Measurements from ENCODE around the gene DDX11.
"Not testable (repeated sequence)": the region's sequence is repeated elsewhere in the genome, so short reads cannot be mapped to it uniquely, and the experiment has no call there.

Gene DDX11

DNA sequence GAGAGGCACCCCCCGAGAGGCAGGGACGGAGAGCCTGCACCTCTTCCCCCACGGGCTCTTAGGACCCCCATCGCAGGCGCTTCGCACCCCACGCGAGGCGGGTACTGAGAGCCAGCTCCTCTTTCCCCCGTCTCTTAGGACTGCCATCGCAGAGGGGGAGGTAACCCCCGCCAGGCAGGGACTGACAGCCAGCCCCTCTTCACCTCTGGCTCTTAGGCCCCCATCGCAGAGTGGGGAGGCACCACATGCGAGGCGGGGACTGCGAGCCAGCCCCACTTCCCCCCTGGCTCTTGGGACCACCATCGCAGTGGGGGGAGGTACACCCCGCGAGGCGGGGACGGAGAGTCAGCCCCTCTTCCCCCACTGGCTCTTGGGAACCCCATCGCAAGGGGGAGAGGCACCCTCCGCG, 46.1 kb downstream of the DDX11 start:
- TF ChIP-seq, protein P1, sequence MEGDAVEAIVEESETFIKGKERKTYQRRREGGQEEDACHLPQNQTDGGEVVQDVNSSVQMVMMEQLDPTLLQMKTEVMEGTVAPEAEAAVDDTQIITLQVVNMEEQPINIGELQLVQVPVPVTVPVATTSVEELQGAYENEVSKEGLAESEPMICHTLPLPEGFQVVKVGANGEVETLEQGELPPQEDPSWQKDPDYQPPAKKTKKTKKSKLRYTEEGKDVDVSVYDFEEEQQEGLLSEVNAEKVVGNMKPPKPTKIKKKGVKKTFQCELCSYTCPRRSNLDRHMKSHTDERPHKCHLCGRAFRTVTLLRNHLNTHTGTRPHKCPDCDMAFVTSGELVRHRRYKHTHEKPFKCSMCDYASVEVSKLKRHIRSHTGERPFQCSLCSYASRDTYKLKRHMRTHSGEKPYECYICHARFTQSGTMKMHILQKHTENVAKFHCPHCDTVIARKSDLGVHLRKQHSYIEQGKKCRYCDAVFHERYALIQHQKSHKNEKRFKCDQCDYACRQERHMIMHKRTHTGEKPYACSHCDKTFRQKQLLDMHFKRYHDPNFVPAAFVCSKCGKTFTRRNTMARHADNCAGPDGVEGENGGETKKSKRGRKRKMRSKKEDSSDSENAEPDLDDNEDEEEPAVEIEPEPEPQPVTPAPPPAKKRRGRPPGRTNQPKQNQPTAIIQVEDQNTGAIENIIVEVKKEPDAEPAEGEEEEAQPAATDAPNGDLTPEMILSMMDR (conservative IDR thresholded peaks at IDR 0.05; ENCODE audit: low read depth), result no peak
- POLR2A ChIA-PET (ENCODE audit: low non-redundant PET), result no interaction called here
- H3K27ac ChIP-seq, result no peak overlapping the region
- CTCF ChIA-PET, result no interaction called here
- no peak for DNase-seq (ENCODE audit: low spot score)

DNA sequence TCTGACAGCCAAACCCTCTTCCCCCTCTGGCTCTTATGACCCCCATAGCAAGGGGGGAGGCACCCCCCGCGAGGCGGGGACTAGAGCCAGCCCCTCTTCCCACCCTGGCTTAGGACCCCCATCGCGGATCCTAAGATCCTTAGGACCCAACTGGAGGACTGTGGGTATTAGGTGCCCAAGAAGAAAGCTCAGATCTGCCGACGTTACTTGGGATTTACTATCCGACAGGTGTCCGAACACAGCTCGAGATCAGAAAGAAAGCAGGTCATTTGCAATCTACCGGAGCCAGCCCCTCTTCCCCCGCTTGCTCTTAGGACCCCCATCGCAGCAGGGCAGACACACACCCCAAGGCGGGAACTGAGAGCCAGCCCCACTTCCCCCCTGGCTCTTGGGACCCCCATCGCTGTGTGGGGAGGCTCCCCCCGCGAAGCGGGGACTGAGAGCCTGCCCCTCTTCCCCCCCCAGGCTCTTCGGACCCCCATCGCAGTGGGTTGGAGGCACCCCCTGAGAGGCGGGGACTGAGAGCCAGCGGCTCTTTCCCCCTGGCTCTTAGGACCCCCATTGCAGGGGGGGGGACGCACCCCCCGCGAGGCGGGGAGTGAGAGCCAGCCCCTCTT, 46.8 kb downstream of the DDX11 start:
- no peak overlapping the region for H3K27ac ChIP-seq
- POLR2A ChIA-PET (ENCODE audit: low non-redundant PET), result no interaction called here
- TF ChIP-seq, protein P1 (conservative IDR thresholded peaks at IDR 0.05; ENCODE audit: low read depth), result no peak
- DNase-seq (ENCODE audit: low spot score), result no peak
- CTCF ChIA-PET, result no interaction called here

DNA sequence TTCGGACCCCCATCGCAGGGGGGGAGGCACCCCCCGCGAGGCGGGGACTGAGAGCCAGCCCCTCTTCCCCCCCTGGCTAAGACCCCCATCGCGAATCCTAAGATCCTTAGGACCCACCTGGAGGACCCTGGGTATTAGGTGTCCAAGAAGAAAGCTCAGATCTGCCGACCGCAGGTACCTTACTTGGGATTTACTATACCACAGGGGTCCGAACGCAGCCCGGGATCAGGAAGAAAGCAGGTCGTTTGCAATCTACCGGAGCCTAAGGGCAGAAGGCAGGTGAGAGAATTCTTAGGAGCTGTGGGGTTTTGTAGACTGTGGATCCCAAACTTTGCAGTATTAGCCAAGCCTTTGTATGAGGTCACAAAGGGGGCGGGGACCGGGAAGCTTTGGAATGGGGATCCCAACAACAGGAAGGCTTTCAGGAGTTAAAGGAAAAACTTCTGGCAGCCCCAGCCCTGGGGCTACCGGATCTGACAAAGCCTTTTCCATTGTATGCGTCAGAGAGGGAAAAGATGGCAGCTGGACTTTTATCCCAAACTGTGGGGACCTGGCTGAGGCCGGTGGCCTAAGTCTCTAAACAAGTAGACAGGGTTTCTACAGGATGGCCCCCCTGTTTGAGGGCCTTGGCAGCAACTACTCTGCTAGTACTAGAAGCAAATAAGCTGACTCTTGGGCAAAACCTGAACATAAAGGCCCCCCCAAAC, 47.5 kb downstream of the DDX11 start:
- POLR2A ChIA-PET (ENCODE audit: low non-redundant PET), result not testable (repeated sequence)

DNA sequence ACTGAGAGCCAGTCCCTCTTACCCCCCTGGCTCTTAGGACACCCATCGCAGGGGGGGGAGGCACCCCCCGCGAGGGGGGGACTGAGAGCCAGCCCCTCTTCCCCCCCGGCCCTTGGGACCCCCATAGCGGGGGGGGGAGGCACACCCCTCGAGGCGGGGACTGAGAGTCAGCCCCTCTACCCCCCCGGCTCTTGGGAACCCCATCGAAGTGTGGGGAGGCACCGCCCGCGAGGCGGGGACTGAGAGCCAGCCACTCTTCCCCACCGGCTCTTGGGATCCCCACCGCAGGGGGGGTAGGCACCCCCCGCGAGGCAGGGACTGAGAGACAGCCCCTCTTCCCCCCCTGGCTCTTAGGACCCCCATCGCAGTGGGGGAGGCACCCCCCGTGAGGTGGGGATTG, 48.8 kb downstream of the DDX11 start:
- no peak overlapping the region for H3K27ac ChIP-seq
- no peak for DNase-seq (ENCODE audit: low spot score)
- TF ChIP-seq, protein P1 (conservative IDR thresholded peaks at IDR 0.05; ENCODE audit: low read depth), result no peak
- CTCF ChIA-PET, result no interaction called here
- POLR2A ChIA-PET (ENCODE audit: low non-redundant PET), result no interaction called here

More for the DNA sequence above, 47.5 kb downstream of the DDX11 start:
- DNase-seq (ENCODE audit: low spot score); H3K27ac ChIP-seq: not testable (repeated sequence)
- CTCF ChIA-PET, result interaction anchor here (0.6 kb wide), 1 partner anchor 114 kb away, joined by 3 read pairs; no protein-coding TSS in a partner anchor

DNA sequence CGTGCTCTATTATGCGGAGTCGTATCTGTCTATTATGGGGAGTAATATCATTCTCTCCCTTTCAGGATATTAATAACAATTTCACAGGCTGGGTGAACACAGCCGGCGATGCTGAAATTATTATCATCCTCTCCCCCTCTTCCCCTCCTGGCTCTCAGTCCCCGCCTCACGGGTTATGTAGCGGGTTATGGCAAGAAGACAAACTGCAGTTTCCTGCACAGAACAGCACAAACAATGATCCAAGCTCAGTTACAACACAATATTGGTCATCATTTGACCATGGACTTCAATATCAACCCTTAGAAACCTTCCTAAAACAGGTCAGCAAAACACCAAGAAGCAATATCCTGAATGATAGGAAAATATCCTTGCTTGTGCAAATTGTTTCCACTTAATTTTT, 50.5 kb downstream of the DDX11 start:
- POLR2A ChIA-PET (ENCODE audit: low non-redundant PET); CTCF ChIA-PET; H3K27ac ChIP-seq; DNase-seq (ENCODE audit: low spot score): not testable (repeated sequence)

DNA sequence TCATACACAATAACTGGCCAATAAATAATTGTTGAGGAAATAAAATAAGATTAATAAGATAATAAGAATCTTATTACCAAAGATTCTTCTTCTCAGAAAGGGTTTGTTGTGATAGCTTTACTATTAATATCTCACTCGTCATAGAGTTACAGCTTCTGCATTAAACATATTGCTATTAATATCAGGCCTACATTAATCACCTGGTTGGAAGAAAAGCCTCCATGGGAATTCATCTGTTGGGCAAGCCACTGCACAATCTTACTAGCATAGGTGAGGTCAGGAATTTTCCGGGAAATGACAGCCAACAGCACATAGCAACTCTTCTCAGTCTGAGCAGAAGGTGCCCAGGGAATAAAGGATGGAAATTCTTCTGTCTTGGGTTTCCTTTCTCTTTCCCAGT, 51.5 kb downstream of the DDX11 start:
- POLR2A ChIA-PET (ENCODE audit: low non-redundant PET); DNase-seq (ENCODE audit: low spot score); H3K27ac ChIP-seq; CTCF ChIA-PET: not testable (repeated sequence)

DNA sequence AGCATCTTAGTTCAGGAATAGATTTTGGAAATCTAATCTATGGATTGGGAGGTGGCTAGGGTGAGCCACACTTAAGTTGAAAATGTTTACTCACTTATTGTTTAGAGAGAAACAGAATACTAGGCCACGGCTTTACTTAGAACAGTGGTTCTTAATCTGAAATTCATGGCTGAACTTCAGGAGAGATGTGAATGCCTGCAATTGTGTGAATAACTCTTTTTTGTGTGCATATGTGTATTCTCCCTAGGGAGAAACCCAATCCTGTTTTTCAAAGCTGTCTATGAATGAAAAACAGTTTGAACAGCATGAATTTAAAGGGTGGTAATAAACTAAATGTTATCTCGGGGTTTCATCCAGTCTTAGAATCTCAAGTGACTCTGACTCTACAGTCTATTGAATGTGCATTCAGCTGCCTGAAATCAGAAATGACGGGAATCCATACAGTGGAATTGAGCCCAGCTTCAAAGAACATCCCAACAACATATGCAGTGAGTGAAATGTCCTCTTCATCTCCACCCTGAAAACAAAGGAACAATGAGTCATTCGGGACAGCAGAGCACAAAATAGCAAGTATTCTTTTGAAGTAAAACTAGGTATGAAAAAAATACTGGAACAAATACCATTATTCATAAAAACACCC, 53.7 kb downstream of the DDX11 start:
- DNase-seq (ENCODE audit: low spot score); CTCF ChIA-PET; POLR2A ChIA-PET (ENCODE audit: low non-redundant PET); H3K27ac ChIP-seq: not testable (repeated sequence)

DNA sequence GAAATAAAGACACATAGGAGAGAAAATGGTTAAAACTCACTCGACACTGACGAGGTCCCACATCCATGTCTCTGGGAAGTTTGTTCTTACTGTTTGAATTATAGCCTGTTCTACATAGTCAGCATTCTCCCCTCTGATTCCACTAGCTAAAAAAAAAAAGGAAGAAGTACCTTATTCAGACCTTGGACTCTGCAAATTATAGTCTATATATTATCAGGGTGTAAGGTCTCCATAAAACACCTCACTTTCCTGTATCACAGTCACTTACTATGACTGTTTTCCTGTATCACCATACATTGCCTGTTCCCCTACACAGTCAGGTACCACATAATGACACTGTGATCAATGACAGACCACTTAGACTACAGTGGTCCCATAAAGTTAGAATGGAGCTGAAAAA, 62.9 kb downstream of the DDX11 start:
- DNase-seq (ENCODE audit: low spot score); CTCF ChIA-PET; H3K27ac ChIP-seq; POLR2A ChIA-PET (ENCODE audit: low non-redundant PET): not testable (repeated sequence)

DNA sequence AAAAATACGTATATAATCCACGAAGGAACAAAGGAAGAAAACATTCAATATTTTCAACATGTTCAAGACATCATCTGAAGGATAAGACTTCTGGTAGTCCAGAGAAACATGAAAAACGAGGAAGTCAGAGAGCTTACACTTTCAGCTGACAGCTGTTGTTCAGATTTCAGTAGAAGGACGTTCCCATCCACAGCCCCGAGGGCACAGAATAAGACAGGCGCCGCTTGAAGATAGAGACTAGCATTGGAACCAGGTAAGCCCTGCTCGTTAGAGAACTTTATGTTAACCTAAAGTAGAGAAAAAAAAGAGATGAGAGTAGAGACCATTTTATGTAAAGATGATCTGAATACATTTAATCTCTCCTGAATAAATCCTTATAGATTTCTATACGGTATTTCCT, 71.1 kb downstream of the DDX11 start:
- POLR2A ChIA-PET (ENCODE audit: low non-redundant PET); CTCF ChIA-PET; H3K27ac ChIP-seq; DNase-seq (ENCODE audit: low spot score): not testable (repeated sequence)

DNA sequence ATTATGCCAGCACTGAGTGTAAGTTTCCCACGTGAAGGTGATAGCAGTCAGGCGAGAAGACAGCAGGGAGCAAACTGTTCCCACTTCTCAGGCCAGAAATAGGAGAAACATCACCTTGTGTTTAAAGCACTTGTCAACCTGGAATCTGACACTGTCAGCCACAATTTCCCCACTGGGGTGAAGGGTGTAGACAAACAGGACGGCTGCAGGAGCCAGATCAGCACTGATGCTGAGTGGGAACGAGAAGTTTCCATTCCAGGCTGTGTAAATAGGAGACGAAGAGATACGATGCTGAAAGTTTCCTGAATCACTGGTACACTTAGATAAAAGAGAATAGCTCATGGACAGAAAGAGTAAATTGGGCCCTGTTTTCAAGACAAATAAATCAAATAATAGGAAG, 71.6 kb downstream of the DDX11 start:
- DNase-seq (ENCODE audit: low spot score); CTCF ChIA-PET; POLR2A ChIA-PET (ENCODE audit: low non-redundant PET); H3K27ac ChIP-seq: not testable (repeated sequence)

DNA sequence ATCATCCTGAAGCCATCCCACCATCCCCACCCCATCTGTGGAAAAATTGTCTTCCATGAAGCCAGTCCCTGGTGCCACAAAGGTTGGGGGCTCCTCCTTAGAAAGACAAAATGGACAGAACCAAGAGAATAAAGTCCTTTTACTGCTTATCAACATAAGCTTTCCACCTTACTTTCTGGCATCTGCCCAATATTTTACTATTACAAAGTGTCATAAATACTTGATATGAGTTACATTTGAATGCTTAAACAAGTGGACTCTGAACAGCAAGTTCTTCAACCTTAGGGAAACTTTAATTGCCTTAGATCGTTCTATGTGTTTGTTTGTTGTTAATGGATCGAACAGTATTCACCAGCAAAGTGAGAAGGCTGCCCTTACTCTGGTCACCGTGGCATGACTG, 73.8 kb downstream of the DDX11 start:
- CTCF ChIA-PET; DNase-seq (ENCODE audit: low spot score); POLR2A ChIA-PET (ENCODE audit: low non-redundant PET); H3K27ac ChIP-seq: not testable (repeated sequence)

DNA sequence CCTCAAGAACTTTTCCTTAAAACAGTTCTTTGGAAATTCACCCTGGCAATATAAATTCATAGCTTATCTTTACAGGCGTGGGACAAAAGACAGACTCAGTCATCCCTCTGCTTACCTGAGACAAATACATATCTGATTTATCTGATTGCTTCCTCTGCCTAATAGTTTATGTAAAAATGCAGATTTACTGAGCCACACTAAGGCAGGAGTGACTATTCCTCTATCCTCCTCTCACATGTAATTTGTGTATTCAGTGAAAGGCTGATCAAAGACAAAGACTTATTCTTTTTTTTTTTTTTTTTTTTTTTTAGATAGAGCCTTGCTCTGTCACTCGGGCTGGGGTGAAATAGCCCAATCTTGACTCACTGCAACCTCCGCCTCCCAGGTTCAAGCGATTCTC, 77.1 kb downstream of the DDX11 start:
- CTCF ChIA-PET; POLR2A ChIA-PET (ENCODE audit: low non-redundant PET); DNase-seq (ENCODE audit: low spot score); H3K27ac ChIP-seq: not testable (repeated sequence)

Measured in RWPE1 (cell line).